Amniotic epithelial cell (primary cell): ENCODE results near the gene SCP2.
A peak's percentile ranks its signal among the peaks of the same experiment; 100 is the strongest.
"Not testable (repeated sequence)": the region's sequence is repeated elsewhere in the genome, so short reads cannot be mapped to it uniquely, and the experiment has no call there.

Source experiments
- DNase-seq: peaks from one replicate; pipeline ENCODE4 v3.0.0-alpha.2; 2010; ENCODE audit warnings: low read depth

SCP2 gene

DNA sequence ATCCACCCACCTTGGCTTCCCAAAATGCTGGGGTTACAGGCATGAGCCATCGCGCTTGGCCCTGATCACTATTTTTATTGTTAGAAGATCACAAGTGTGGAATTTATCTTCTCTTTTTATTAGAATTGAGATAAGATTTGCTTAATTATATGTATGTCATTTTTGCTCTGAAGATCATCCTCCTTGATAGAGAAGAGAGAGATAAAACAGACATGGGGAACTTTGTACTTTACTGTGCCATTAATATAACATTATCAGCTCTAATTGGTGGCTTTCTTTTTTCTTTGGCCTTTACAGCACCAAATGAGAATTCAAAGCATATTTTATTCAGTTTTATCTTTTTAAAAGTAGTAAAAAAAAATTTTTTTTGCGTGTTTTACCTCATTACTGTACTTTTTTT, 46.8 kb downstream of the SCP2 start:
- no peak for DNase-seq

DNA sequence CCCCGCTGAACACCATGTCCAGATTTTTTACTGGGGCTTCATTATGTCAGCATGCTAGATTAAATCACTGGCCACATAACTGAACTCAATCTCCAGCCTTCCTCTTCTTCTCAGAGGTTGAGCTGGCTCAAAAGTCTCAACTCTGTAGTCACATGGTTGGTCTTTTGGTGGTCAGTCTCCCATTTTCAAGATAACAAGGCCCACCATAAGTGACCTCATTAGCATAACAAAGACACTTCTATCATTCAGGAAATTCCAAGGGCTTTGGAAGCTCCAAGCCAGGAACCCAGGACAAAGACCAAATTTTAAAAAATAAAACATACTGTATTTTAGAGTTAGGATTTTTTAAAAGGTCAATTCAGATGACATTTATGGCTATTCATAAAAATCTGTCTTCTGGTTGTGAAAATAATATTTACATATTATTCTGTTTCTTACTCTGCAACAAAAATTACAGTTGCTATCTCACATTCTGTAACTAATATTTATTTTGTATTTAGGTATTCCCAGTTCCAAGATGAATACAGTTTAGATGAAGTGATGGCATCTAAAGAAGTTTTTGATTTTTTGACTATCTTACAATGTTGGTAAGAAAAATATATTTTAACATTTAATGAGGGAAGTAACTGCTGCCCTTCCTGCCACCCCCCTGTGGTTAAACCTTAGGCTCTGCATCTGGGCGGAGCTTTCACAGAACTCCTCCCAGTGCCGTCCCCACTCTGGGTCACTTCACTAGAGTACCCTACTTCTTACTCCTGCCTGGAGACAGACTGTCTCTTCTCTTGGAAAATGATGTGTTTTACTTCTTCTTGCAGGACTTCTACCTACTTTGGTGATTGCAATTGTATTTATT, 49.3 kb downstream of the SCP2 start:
- DNase-seq = no peak

DNA sequence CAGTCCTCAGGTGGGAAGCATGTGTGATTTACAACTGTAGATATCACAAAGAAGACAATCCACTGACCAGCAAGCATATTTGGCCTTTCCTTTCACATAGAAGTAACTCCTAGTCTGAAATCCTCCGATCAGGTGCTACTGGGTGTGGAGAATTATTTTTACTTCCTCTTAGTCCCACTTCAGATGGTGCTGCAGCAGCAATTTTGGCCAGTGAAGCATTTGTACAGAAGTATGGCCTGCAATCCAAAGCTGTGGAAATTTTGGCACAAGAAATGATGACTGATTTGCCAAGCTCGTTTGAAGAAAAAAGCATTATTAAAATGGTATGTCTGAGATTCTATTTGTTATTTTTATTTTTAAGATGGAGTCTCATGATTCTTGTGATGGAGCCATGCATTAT, 51.0 kb downstream of the SCP2 start:
- no peak for DNase-seq

DNA sequence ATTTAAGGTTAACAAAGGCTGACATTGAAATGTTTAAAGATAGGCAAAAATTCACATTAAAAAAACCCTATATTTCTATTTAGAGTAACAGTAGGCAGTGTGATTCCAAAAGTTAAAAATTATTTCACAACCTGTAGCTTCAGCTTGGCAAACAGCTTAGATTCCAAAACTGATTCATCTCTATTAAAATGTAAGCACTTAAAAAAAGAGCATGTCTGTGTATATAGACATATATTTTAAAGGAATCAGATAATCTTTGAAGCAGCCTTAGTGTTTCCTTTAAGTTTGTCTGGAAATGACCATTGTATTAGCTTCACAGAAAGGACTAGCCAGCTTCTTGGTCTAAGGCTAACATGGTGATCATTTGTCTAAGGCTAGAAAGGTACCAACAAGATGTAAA, 65.7 kb downstream of the SCP2 start:
- not testable (repeated sequence) for DNase-seq

DNA sequence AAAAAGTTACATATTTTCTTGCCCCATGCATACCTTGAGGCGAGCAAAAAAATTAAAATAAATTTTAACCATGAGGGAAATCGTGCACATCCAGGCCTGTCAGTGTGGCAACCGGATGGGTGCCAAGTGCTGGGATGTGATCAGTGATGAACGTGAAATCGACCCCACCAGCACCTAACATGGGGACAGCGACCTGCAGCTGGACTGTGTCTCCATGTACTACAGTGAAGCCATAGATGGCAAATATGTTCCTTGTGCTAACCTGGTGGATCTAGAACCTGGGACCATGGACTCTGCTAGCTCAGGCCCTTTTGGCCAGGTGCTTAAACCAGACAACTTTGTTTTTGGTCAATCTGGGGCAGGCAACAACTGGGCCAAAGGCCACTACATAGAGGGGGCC, 67.6 kb downstream of the SCP2 start:
- no peak for DNase-seq

DNA sequence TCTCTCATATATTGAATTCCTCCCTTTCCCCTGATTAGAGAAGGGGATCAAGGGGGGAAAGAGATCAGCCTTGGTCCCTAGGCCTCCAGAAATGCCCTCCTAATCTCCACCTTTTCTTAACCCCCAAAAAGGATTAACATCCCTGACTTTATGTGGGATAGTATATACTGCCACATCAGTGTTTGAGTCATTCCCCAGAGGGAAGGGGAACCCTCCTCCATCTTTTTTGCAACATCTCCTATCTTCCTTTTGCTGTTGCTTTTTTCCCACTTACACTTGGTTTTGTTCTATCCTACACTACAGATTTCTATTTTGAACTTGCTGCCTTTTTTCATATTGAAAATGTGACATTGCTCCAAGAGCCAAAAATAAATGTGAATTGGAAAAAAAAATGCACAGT, 69.6 kb downstream of the SCP2 start:
- DNase-seq = peak; percentile 62

DNA sequence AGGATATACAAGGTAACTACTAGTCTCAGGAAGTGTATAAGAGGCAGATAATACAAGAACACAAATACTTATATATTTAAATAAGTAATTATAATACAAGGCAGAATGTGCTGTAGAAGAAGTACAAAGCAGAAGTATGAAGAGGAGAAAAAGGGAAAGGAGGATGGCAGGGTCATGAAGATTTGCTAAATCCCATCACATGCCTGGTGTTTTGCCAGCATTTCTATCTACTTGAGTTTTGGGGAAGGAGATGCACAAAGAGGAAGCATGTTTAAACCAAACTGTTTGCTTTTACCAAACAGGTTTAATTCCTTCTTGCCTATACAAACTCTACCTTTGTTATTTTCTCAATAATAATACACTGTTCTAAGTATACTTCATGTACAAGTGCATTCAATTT, 74.1 kb downstream of the SCP2 start:
- DNase-seq = no peak

DNA sequence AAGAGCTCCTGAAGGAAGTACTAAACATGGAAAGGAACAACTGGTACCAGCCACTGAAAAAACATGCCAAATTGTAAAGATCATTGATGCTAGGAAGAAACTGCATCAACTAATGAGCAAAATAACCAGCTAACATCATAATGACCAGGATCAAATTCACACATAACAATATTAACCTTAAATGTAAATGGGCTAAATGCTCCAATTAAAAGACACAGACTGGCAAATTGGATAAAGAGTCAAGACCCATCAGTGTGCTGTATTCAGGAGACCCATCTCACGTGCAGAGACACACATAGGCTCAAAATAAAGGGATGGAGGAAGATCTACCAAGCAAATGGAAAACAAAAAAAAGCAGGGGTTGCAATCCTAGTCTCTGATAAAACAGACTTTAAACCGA, 79.5 kb downstream of the SCP2 start:
- DNase-seq = not testable (repeated sequence)

DNA sequence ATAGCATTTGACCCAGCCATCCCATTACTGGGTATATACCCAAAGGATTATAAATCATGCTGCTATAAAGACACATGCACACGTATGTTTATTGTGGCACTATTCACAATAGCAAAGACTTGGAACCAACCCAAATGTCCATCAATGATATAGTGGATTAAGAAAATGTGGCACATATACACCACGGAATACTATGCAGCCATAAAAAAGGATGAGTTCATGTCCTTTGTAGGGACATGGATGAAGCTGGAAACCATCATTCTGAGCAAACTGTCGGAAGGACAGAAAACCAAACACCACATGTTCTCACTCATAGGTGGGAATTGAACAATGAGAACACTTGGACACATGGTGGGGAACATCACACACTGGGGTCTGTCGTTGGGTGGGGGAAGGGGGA, 83.2 kb downstream of the SCP2 start:
- not testable (repeated sequence) for DNase-seq

DNA sequence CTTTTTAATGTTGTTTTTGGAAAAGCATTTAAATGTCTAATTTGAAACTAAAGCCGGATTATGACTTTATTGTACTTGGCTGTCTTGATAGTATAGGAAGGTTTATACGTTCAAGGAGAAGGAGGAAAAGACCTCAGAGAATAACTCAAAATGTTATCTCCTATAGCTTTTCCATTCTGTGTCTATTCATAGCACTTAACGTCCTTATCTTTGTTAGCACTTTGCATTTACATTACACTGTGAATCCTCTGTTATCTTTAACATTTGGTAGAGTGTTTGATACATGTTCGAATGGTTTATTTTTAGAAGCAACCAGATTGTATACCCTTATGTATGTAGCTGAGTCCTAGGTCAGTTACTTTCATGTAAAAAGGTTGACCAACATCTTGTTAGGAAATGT, 84.1 kb downstream of the SCP2 start:
- DNase-seq = no peak

DNA sequence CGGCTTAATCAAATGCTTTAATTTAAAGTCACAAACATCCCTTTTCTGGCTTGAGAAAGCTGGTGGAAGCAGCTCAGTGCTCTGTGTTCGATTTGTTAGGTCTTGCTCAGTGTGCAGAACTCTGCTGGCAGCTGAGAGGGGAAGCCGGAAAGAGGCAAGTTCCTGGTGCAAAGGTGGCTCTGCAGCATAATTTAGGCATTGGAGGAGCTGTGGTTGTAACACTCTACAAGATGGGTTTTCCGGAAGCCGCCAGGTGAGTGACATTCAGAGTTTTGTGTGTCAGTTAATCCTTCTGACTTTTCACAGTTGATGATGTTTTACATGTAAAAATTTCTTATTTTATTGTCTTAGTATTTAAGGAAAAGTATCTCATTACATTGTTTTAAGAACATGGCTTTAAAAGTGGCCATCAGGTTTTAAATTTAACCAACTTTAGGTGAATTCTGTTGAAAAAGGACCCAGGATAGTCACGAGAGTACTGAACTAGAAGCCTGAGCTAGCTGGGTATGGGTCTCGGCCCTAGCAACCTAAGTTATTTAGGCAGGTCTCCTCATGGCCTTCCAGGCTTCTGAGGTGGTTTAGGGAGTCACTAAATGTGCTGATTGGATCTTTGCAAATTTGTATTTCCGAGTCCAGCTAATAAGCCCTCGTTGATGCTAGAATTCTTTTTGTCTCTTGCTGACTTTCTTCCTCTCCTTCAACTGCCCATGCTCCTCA, 87.9 kb downstream of the SCP2 start:
- DNase-seq = peak; percentile 94

DNA sequence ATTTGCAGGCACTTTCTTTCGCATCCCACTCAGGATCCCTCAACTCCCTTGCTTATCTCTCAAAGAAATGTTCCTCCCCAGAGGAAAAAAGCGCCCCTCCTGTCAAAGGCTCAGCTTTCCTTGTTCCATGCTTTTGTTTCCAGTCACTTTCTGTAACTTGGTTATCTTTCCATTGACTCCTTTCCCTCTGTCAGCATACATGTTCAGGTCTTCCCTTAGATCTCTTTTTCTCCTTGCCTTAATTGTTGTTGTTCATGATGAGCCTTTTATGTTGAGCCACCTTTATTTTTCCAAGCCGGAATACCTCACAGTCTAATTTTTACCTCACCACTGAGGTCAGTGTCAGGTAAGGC, 88.4 kb downstream of the SCP2 start:
- no peak for DNase-seq

DNA sequence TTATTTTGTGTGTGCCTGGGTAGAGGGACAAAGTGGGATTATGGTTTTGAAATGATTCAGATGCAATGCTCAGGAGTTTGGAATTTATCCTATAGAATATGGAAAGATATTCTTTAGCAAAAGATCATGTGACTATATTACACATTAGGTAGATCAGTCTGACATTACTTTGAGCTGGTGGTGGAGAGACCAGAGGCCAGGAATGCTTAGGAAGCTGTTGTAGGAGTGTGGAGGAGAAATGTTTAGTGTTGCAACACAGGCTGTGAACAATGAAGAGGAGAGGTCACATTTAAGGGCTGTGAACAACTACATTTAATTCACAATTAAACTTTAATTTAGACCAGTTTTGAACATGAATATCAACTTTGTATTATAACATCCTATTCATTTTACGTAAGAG, 89.6 kb downstream of the SCP2 start:
- DNase-seq = peak; percentile 82

DNA sequence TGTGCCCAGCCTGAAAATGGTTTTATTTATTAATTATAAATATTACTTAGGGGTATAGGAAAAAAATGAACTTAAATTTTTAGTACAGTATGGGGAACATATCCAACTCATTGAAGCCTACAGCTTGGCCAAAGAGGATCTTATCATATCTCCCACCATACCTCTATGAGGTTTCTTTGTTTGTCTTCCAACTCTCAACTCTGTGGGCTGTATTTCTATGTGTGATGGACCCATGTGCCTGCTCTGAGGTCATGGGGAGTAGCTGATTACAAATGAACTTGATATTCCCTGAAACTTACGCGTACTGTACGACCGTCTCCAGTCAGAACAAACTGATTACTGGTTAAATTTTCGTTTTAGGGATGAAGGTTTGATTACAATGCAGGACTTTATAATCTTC, 93.5 kb downstream of the SCP2 start:
- DNase-seq = no peak

DNA sequence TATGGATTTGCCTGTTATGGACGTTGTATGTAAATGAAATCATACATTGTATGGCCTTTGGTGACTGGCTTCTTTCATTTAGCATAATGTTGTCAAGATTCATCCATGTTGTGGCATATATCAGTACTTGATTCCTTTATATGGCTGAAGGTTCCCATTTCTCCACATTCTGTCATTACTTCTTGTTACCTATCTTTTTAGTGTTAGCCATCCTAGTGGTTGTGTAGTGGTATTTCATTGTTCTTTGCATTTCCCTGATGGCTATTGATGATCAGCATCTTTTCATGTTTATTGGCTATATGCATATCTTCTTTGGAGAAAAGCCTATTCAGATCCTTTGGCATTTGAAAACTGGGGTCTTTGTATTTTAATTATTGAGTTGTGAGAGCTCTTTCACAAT, 95.1 kb downstream of the SCP2 start:
- no peak for DNase-seq

DNA sequence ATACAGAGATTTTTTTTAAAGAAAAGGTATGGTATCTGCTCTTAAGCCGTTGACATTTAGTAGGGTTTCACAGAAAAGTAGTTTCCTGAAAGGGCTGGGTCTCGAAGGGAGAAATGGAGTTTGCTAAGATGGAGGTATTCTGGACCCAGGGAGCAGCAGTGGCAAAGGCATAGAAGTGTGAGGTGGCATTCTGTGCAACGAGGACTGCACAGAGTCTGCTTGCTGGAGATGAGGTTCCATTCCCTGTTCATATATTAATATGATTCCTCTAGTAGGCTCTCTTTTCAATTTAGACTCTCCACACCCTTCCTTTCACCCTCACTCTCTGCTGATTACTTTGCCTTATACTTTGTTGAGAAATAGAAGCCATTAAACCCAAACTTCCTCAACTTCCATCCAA, 96.5 kb downstream of the SCP2 start:
- DNase-seq = no peak

DNA sequence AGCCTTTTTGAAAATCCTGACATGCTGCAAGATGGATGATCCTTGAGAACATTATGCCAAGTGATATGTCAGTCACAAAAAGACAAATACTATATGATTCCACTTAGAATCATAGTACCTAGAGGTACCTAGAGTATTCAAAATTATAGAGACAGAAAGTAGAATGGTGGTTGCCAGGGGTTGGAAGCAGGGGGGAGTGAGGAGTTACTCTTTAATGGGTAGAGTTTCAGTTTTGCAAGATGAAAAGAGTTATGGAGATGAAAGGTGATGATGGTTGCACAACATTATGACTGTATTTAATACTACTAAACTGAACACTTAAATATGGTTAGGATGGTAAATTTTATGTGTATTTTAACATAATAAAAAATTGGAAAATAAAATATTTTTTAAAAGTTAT, 97.0 kb downstream of the SCP2 start:
- peak; percentile 33 for DNase-seq

DNA sequence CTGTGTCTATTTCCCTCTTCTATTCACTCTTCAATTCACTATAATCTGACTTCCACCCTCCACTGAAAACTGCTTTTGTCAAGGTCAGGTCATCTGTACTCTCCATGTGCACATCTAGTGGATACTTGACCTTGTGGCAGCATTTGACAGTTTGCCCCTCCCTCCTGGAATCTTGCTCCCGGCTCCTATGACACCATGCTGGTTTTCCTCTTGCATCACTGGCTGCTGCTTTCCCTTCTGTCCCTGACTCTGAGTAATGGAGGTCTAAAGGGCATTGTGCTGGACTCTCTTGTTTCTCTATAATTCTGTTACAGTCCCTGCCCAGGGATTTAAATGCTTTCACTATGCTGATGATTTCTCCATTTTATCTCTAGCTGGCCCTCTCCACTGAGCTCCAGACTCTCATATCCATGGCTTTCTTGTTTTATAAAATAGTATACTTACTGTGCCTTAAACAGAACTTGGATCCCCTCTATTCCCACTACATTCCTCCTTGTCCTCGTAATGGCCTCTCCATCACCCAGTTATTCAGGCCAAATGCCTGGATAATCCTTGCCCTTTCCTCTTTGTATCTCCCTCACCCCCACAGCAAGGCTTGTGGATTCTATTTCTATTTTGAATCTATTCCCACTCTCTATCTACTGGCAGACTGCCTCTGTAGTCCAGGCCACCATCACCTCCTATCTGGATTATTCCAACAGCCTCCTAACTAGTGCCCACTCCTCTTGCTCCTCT, 98.1 kb downstream of the SCP2 start:
- DNase-seq = peak; percentile 92

DNA sequence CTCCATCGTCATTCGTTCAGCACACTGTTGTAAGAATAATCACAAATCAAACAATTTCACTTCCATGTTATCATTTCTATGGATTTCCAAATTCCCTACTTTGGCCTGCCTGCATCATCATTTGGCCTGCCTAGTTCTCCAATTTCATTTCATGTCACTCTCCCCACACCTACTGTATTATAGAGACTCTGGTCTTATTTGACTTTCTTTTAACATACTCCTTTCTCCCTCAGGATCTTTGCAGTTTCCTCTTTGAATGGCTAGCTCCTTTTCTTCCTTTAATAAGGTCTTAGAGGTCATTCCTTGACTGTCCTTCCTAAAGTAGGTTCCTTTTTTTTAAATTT, 98.7 kb downstream of the SCP2 start:
- no peak for DNase-seq

DNA sequence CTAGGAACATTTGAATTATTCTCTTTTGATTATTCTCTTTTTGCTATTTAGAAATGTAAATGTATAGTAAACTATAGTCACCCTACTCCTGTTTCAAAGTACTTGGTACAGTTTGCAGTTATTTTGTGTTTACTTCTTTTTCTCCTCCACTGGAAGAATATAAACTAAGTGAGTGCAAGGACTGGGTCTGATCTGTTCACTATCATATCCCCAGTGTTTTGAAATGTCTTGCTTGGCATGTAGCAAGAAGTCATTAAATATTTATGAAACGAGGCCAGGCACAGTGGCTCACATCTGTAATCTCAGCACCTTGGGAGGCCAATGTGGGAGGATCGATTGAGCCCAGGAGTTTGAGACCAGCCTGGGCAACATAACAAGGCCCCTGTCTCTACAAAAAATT, 99.2 kb downstream of the SCP2 start:
- DNase-seq = peak; percentile 59

DNA sequence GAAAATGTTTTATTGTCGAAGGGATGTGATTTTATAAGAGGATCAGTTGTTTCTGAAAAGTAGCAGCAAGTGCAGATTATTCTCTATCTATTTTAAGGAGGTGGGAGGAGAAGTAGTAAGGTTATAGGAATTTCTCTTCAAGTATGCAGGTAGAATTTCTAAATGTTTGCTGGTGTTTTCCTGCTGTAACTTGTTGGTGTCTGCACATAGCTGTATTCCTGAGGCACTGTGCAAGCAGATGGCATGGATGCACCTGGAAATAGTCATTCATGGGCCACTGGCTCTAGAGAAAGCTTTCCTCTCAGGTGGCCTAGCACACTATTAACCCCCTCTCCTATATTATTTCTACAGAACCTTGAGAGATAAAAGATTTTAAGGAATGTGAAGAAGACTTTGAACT, 104.7 kb downstream of the SCP2 start:
- DNase-seq = no peak

DNA sequence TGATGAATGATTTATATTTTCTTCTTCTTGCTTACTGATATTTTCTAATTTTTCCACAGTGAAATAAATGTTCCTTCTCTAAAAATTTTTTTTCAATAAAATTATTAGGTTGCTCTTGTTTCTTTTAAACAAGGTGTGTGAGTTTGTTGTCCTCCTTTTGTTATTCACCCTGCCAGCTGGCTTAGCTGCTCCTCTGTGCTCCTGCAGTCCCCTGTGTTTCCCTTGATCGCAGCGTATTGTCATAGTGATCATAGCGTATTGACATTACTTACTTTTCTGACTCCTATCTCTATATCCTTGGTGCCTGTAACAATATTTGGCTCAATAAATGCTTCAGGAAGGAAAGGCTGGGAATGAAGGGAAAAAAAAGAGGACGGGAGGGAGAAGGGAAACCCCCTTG, 110.1 kb downstream of the SCP2 start:
- DNase-seq = no peak

DNA sequence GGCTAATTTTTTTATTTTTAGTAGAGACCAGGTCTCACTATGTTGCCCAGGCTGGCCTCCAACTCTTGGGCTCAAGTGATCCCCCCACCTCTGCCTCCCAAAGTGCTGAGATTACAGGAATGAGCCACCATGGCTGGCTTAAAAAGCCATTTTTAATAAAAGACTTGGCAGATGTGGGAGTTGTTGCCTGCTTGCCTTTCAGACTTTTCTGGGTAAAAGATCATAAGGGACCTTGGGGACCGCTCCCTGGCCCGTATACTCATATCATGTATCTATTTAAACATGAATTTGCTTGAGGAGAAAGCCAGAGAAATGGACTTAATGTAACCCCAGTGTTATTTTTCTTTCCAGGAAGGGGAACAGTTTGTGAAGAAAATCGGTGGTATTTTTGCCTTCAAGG, 111.5 kb downstream of the SCP2 start:
- DNase-seq = no peak
